Cortex of kidney (tissue), 1 donor: ENCODE data around the gene TGM5.
"Not testable (repeated sequence)": the region's sequence is repeated elsewhere in the genome, so short reads cannot be mapped to it uniquely, and the experiment has no call there.

Experiments used
- DNase-seq: peaks from one replicate; lab custom pipeline; 2025; lab: John Stamatoyannopoulos, UW

The TGM5 gene

GRCh38 chr15:43266834-43267233 is at the start of gene TGM5:
Gene TGM5, minus strand, starts transcription at chr15:43266928. Its CDS starts 79 bp downstream, at chr15:43266849.
- DNase-seq: no peak

- DNase-seq: no peak
These were observed 47.4 kb upstream of the TGM5 start for GRCh38 chr15:43314171-43314570.

- DNase-seq: no peak
These were observed 45.6 kb upstream of the TGM5 start for GRCh38 chr15:43312378-43312777.

- no peak for DNase-seq
These were observed 35.6 kb upstream of the TGM5 start, which contains the start of gene TGM7 for GRCh38 chr15:43302205-43302817. Gene TGM7, minus strand, starts transcription at chr15:43302255.

GRCh38 chr15:43299884-43300283 is 33.2 kb upstream of the TGM5 start:
- DNase-seq: no peak

- DNase-seq: no peak
These were observed 32.7 kb upstream of the TGM5 start for GRCh38 chr15:43299411-43299810.

GRCh38 chr15:43294091-43294706 is 27.5 kb upstream of the TGM5 start:
- no peak for DNase-seq

GRCh38 chr15:43293432-43293831 is 26.7 kb upstream of the TGM5 start:
- DNase-seq: no peak

GRCh38 chr15:43292375-43293078 is 25.8 kb upstream of the TGM5 start:
- DNase-seq: no peak

- not testable (repeated sequence) for DNase-seq
These were observed 22.9 kb upstream of the TGM5 start for GRCh38 chr15:43289656-43290055.

GRCh38 chr15:43287254-43287653 is 20.5 kb upstream of the TGM5 start:
- no peak for DNase-seq

GRCh38 chr15:43286074-43286473 is 19.3 kb upstream of the TGM5 start:
- no peak for DNase-seq

GRCh38 chr15:43285609-43286037 is 18.9 kb upstream of the TGM5 start:
- DNase-seq: no peak

- DNase-seq: no peak
These were observed 16.8 kb upstream of the TGM5 start for GRCh38 chr15:43283526-43283925.

- no peak for DNase-seq
These were observed 15.3 kb upstream of the TGM5 start for GRCh38 chr15:43281926-43282602.

GRCh38 chr15:43280996-43281395 is 14.3 kb upstream of the TGM5 start:
- no peak for DNase-seq

GRCh38 chr15:43279496-43279895 is 12.8 kb upstream of the TGM5 start:
- DNase-seq: no peak

- DNase-seq: no peak
These were observed 12.1 kb upstream of the TGM5 start for GRCh38 chr15:43278869-43279268.

- DNase-seq: no peak
These were observed 11.2 kb upstream of the TGM5 start for GRCh38 chr15:43277901-43278300.

- DNase-seq: no peak
These were observed 10.6 kb upstream of the TGM5 start for GRCh38 chr15:43277231-43277823.

GRCh38 chr15:43276563-43277200 is 10.0 kb upstream of the TGM5 start:
- no peak for DNase-seq
